T-helper 1 cell treated with Interleukin-12 subunit alpha and Interleukin-12 subunit beta and Interleukin-4 antibody, amounts not matched to agents 30 μg/mL and 1 μg/mL, for 36 hours (primary cell): Measurements from ENCODE around the gene DET1.
"Not testable (repeated sequence)": the region's sequence is repeated elsewhere in the genome, so short reads cannot be mapped to it uniquely, and the experiment has no call there.

Experiments used
- H3K27ac Mint-ChIP-seq: one replicate; pipeline ENCODE4 v1.8.0; 2021; ENCODE audit warnings: mild to moderate bottlenecking, mixed read lengths
- H3K27me3 Mint-ChIP-seq: one replicate; pipeline ENCODE4 v1.8.0; 2021; ENCODE audit warnings: low read depth, mixed read lengths
- H3K36me3 Mint-ChIP-seq: one replicate; pipeline ENCODE4 v1.8.0; 2021; ENCODE audit warnings: low read depth, mixed read lengths
- H3K4me1 Mint-ChIP-seq: one replicate; pipeline ENCODE4 v1.8.0; 2021; ENCODE audit warnings: low read depth, mixed read lengths
- H3K4me3 Mint-ChIP-seq: one replicate; pipeline ENCODE4 v1.8.0; 2021; ENCODE audit warnings: mild to moderate bottlenecking, moderate library complexity, mixed read lengths
- H3K9me3 Mint-ChIP-seq: one replicate; pipeline ENCODE4 v1.8.0; 2021; ENCODE audit warnings: mixed read lengths

Gene DET1

GRCh38 chr15:88548009-88548408 is 1.5 kb upstream of the DET1 start:
- H3K36me3 Mint-ChIP-seq, H3K27me3 Mint-ChIP-seq, H3K4me1 Mint-ChIP-seq, H3K9me3 Mint-ChIP-seq, H3K27ac Mint-ChIP-seq, H3K4me3 Mint-ChIP-seq: not testable (repeated sequence)

- Mint-ChIP-seq H3K4me3 (peak overlapping the region; percentile 88), H3K27ac (peak overlapping the region; percentile 86)
- H3K4me1 Mint-ChIP-seq, H3K9me3 Mint-ChIP-seq, H3K27me3 Mint-ChIP-seq, H3K36me3 Mint-ChIP-seq: not testable (repeated sequence)
These were observed 768 bp downstream of the DET1 start for GRCh38 chr15:88545578-88546247.

- Mint-ChIP-seq H3K9me3 (peaks cover 8% of the 10 kb centered on the region), H3K4me3 (no peak overlapping the region), H3K36me3 (peaks cover 2% of the 10 kb centered on the region), H3K27ac (no peak overlapping the region), H3K27me3 (no peaks in the 10 kb centered on the region), H3K4me1 (peaks cover 4% of the 10 kb centered on the region)
These were observed 3.3 kb downstream of the DET1 start for GRCh38 chr15:88543065-88543776.

GRCh38 chr15:88542342-88542733 is 4.1 kb downstream of the DET1 start:
- Mint-ChIP-seq H3K27me3 (no peaks in the 10 kb centered on the region), H3K4me3 (no peak overlapping the region), H3K4me1 (peaks cover 4% of the 10 kb centered on the region), H3K9me3 (peaks cover 8% of the 10 kb centered on the region), H3K36me3 (peaks cover 2% of the 10 kb centered on the region), H3K27ac (no peak overlapping the region)

- Mint-ChIP-seq H3K27ac (no peak overlapping the region), H3K4me1 (peaks cover 2% of the 10 kb centered on the region), H3K9me3 (peaks cover 3% of the 10 kb centered on the region), H3K27me3 (no peaks in the 10 kb centered on the region), H3K36me3 (peaks cover 2% of the 10 kb centered on the region), H3K4me3 (no peak overlapping the region)
These were observed 4.7 kb downstream of the DET1 start for GRCh38 chr15:88541709-88542341.

- not testable (repeated sequence) for H3K4me1 Mint-ChIP-seq, H3K27me3 Mint-ChIP-seq, H3K9me3 Mint-ChIP-seq, H3K4me3 Mint-ChIP-seq, H3K27ac Mint-ChIP-seq, H3K36me3 Mint-ChIP-seq
These were observed 5.4 kb downstream of the DET1 start for GRCh38 chr15:88541111-88541510.

GRCh38 chr15:88540350-88540749 is 6.1 kb downstream of the DET1 start:
- H3K36me3 Mint-ChIP-seq: not testable (repeated sequence)

GRCh38 chr15:88539441-88539840 is 7.0 kb downstream of the DET1 start:
- H3K27ac Mint-ChIP-seq: no peak overlapping the region
- H3K36me3 Mint-ChIP-seq: peaks cover 2% of the 10 kb centered on the region
- no peaks in the 10 kb centered on the region for H3K27me3 Mint-ChIP-seq
- no peaks in the 10 kb centered on the region for H3K4me1 Mint-ChIP-seq
- no peak overlapping the region for H3K4me3 Mint-ChIP-seq
- peaks cover 7% of the 10 kb centered on the region for H3K9me3 Mint-ChIP-seq

More at GRCh38 chr15:88540350-88540749, 6.1 kb downstream of the DET1 start:
- not testable (repeated sequence) for H3K9me3 Mint-ChIP-seq, H3K4me3 Mint-ChIP-seq, H3K27ac Mint-ChIP-seq, H3K4me1 Mint-ChIP-seq, H3K27me3 Mint-ChIP-seq

- H3K4me3 Mint-ChIP-seq: no peak overlapping the region
- no peaks in the 10 kb centered on the region for H3K4me1 Mint-ChIP-seq
- no peaks in the 10 kb centered on the region for H3K27me3 Mint-ChIP-seq
- H3K36me3 Mint-ChIP-seq: peaks cover 2% of the 10 kb centered on the region
- H3K27ac Mint-ChIP-seq: no peak overlapping the region
- H3K9me3 Mint-ChIP-seq: peaks cover 11% of the 10 kb centered on the region
These were observed 7.5 kb downstream of the DET1 start for GRCh38 chr15:88538972-88539371.

GRCh38 chr15:88537591-88538317 is 8.7 kb downstream of the DET1 start:
- H3K27ac Mint-ChIP-seq: no peak overlapping the region
- peaks cover 2% of the 10 kb centered on the region for H3K36me3 Mint-ChIP-seq
- H3K4me3 Mint-ChIP-seq: no peak overlapping the region
- no peaks in the 10 kb centered on the region for H3K27me3 Mint-ChIP-seq
- no peaks in the 10 kb centered on the region for H3K4me1 Mint-ChIP-seq
- peaks cover 11% of the 10 kb centered on the region for H3K9me3 Mint-ChIP-seq

GRCh38 chr15:88535607-88536313 is 10.7 kb downstream of the DET1 start:
- H3K4me3 Mint-ChIP-seq: no peak overlapping the region
- H3K36me3 Mint-ChIP-seq: peaks cover 5% of the 10 kb centered on the region
- no peaks in the 10 kb centered on the region for H3K4me1 Mint-ChIP-seq
- no peak overlapping the region for H3K27ac Mint-ChIP-seq
- H3K9me3 Mint-ChIP-seq: peaks cover 11% of the 10 kb centered on the region
- H3K27me3 Mint-ChIP-seq: no peaks in the 10 kb centered on the region

- Mint-ChIP-seq H3K9me3 (peaks cover 11% of the 10 kb centered on the region), H3K27ac (no peak overlapping the region), H3K36me3 (peaks cover 5% of the 10 kb centered on the region), H3K4me1 (no peaks in the 10 kb centered on the region), H3K27me3 (no peaks in the 10 kb centered on the region), H3K4me3 (no peak overlapping the region)
These were observed 11.4 kb downstream of the DET1 start for GRCh38 chr15:88535100-88535499.

- Mint-ChIP-seq H3K4me3 (no peak overlapping the region), H3K36me3 (peaks cover 3% of the 10 kb centered on the region), H3K27me3 (no peaks in the 10 kb centered on the region), H3K27ac (no peak overlapping the region), H3K9me3 (peaks cover 11% of the 10 kb centered on the region), H3K4me1 (no peaks in the 10 kb centered on the region)
These were observed 13.1 kb downstream of the DET1 start for GRCh38 chr15:88533376-88533775.

- Mint-ChIP-seq H3K27me3 (no peaks in the 10 kb centered on the region), H3K4me1 (no peaks in the 10 kb centered on the region), H3K36me3 (peaks cover 12% of the 10 kb centered on the region), H3K27ac (no peak overlapping the region), H3K4me3 (no peak overlapping the region), H3K9me3 (peaks cover 3% of the 10 kb centered on the region)
These were observed 17.4 kb downstream of the DET1 start for GRCh38 chr15:88529021-88529630.
